CD4-positive, alpha-beta T cell treated with Interleukin-4 for 1 hour (primary cell): Measurements from ENCODE around the gene ELL2.
A peak's percentile ranks its signal among the peaks of the same experiment; 100 is the strongest.

Experiments
- DNase-seq, 2 donors: peaks; one replicate each; pipeline ENCODE4 v3.0.0-alpha.2; 2020 to 2022

The ELL2 gene

DNA sequence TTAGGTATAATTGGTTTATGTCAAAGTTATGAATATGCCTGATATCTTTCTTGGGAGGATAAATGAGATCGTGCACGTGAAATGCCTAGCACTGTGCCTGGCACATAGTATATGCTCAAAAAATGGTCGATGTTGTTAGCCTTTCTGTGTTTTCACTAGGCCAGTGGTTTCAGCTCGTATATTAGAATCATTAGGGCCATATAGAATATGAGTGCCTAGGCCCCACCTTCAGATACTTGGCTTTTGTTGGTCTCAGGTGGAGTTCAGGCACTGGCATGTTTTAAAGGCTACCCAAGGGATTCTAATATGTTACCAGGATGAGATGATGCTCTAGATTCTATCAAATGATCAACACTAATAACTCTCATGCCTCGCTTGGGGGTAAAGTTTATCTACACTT, 56.8 kb downstream of the ELL2 start:
- DNase-seq = no peak

- no peak for DNase-seq
Measured at GRCh38 chr5:95903838-95904237, 57.8 kb downstream of the ELL2 start.

DNA sequence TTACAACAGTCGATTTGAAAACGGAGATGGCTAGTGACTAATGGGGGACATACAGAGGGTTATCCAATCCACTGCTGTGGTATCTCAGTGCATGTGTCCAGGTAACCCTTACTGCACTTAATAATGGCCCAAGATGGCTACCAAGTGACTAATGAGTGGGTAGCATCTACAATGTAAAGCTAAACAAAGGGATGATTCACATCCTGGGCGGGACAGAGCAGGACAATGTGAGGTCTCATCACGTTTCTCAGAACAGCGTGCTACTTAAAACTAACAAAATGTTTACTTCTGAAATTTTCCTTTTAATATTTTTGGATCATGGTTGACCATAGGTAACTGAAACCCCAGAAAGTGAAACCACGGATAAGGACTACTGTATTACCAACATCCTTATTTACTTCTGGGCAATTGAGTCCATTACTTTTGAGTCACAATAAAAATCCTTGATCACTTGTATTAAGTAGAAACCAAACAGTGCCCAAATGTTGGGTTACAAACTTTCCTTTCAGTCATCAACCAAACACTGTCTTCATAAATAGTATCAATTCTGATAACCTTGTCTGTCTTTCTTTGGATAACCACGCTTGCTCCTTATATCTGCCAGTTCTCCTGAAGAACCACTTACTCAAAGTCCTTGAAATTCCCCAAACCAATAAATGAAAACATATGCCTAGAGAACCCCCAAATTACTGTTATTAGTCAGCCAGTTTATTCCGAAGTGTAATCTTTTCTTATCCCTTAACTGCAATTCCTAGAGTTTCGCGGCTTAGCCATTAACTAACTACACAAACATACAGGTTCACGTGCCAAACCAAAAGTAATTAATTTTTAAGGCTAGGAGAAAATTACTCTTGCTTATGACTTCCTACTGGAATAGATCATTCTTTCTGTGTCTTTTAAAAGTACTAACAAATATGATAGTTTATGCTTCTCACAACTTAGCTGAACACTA, 59.7 kb downstream of the ELL2 start:
- peak in 1 of 2 donors; percentile 14 for DNase-seq

GRCh38 chr5:95900383-95900958, 61.2 kb downstream of the ELL2 start:
- no peak for DNase-seq

DNA sequence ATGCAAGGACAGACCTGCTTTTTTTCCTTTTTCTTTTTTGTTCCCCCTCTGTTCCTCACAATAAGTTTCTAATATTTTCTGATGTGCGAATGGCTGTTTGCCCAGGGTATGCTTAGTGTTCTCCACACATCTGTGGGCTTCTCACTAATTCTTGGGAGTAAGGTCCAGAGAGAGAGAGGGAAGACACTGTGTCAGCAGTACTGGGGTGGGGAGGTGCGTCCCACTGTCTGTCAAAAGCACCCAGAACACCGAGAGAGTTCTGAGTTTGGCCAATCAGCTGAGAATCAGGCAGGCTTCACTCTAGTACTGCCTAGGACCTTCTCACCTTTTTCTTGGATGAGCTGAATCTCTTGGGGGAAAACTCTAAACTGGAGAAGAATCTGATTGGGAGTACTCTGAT, 61.8 kb downstream of the ELL2 start:
- DNase-seq = no peak

GRCh38 chr5:95899006-95899405, 62.6 kb downstream of the ELL2 start:
- no peak for DNase-seq

DNA sequence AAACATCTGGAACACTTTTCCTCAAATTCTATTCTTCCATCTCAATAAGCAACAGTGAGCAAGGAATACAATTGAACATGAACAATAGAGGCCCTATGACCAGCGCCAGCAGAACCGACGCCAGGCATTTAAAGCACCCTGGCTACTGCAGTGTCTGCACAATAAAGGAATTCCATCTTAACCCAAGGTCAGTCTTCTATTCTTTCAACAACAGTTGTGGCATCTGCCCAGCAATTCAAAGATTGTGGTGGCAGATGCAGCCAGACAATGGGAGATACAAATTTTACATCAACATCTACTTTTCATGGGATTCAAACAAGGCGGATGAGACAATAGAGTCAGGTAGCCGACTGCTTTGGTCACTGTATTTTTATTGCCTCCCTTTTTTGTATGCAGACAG, 65.9 kb downstream of the ELL2 start:
- no peak for DNase-seq

DNA sequence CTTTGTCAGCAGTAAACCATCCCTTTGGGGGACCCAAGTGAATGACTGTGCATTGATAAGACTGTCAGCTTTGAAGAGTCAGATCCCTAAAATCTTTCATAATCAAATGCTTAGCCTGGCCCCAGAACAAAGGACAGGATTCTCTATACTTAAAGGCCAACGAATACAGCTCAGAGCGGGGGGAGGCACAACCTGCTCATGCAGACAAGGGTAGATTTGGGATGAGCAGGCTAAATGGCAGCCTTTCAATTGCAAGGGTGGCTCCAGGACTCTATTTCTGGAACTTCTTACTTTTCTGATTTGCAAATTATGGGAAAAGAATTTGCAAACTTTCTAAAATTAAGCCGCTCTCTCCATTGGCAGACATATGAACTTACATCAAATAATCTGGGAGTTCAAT, 66.4 kb downstream of the ELL2 start:
- no peak for DNase-seq

DNA sequence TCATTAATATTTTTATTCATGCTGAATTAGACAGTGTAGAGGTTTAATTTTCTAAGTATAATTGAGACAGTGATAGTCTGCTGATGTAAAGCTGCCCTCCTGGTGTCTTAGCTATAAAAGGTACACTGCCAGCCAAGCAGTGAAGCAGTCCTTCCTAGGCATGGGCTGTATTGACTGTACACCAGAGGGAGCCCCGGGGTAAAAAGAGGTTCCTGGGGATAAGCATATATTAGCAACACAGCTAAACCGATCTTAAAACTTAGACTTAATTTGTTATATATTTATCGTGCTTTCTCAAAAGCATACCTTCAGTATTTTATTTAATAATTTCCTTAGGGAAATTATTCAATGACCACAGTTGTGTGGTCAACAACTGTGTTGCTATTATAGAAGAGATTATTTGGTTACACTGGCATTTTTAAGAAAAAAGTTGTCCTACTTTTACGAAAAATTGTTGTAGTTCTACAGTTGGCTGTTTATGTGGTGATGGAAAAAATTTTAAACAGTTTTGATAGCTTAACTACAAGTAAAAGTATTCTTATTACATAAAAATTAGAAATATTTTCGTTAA, 68.8 kb downstream of the ELL2 start:
- DNase-seq = peak; percentile 24 to 26

- no peak for DNase-seq
Measured at GRCh38 chr5:95891499-95891898, 70.2 kb downstream of the ELL2 start.

GRCh38 chr5:95889076-95889475, 72.6 kb downstream of the ELL2 start:
- no peak for DNase-seq

DNA sequence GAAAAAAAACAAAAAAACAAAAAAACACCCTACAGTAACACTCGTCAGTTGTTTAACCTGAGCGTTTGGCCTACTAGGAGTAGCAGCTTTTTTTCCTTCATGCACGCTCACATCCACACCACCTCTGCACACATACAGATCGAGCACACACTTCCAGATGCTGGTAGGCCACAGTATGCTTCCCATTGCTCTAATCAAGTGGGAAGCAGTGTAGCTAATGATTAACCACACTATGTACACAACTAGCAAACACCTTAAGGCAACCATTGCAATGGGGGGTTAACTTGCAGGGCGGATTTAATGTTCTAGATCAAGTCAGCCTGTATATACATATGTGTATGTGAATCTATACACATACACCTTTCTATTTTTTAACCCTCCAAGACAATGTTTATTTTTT, 73.7 kb downstream of the ELL2 start:
- DNase-seq = no peak

DNA sequence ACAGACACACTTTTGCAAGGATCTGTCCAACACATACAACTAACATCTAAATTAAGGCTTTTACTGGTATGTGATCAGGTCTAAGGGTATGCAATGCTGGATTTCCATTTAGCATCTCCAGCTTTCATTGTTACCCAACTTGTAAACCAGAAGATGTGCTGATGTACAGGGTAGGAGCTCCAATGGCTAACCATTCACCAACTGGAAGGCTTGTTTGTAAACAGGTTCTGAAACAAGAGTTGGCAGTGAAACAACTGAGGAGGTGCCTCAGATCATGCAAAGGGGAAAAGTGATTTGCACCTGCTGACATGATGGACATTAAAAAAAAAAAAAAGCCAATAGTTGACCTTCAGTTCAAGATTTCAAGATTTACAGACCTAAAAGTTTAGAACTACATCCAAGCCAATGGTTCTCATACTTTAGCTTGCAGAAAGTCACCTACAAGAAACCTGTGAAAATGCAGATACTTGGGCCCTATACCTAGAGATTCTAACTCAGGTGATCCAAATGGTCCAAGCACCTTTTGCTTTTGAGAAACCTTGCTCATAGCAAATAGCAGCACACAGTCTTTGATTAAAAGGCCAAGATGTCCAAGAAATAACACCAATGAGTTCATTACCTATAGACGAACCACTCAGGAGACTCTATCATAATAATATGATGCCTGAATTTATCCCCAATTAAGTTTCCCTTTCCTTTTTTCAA, 75.2 kb downstream of the ELL2 start:
- no peak for DNase-seq

- DNase-seq = no peak
Measured at GRCh38 chr5:95884511-95884910, 77.1 kb downstream of the ELL2 start.

GRCh38 chr5:95884017-95884325, 77.7 kb downstream of the ELL2 start:
- no peak for DNase-seq

GRCh38 chr5:95883185-95884016, 78.2 kb downstream of the ELL2 start:
- DNase-seq = no peak

DNA sequence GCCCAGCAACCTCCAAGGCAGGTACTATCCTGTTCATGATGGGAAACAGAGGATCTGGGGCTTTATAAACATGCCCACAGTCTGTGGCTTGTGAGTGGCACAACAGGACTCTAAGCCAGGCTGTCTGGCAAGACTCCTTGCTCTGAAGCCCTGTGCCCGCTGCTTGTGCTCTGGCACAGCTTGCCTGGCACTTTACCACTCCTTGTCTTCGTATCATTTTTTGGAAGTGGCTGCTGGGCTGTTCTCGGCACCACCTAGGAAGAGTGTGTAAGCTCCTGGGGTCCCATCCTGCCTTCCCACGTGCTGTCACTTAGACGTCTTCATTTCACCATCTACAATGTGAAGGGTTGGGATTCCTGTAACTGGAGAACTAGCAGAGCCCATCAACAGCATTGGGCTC, 79.8 kb downstream of the ELL2 start:
- no peak for DNase-seq

GRCh38 chr5:95880081-95880926, 81.3 kb downstream of the ELL2 start:
- DNase-seq = no peak

DNA sequence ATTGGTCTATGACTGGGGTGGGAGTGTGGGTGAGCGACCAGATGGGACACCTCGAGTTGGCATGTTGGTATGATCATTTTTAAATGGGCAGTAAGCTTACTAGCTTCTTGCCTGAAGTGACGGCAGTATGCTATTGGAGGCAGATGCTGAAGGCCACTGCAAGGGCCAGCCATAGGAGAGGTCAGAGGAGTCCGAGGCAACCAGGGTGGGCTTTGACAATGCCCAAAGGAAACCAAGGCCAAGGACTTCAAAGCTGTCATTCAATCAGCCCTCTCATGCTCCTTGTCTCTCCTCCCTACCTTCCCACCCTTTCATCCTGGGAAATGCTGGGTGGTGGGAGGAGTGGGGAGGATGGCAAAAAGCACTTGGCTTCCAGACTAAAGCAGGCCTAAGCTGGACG, 82.0 kb downstream of the ELL2 start:
- no peak for DNase-seq

GRCh38 chr5:95878417-95879323, 83.0 kb downstream of the ELL2 start:
- DNase-seq = no peak

- no peak for DNase-seq
Measured at GRCh38 chr5:95876782-95877181, 84.9 kb downstream of the ELL2 start.
